PC-3 (cell line): ENCODE data around the gene RFT1. TPM values are rescaled to one million over a fixed set of nuclear protein-coding genes. Genes with fewer than 3 reads are reported as not detected.

Experiments used
- ATAC-seq: fragments of 200-7000 bp; cut with Tn5 transposase; 2 replicates; pipeline ENCODE4 v1.9.1; 2020; ENCODE audit warnings: mild to moderate bottlenecking, moderate library complexity
- BruUV-seq: library from RNA; stranded (reverse); fragments of 400-500 nt; replicated peaks from 2 replicates; lab custom pipeline; 2021; lab: Mats Ljungman, UMichigan
- CTCF ChIA-PET: fragments of 300-600 bp; sonication (Branson Sonifier 250); formaldehyde crosslinking; loops from one replicate; lab custom pipeline; 2022; ENCODE audit warnings: antibody characterized with exemption; lab: Charles Lee
- POLR2A ChIA-PET: fragments of 300-600 bp; sonication (Branson Sonifier 250); formaldehyde crosslinking; loops from one replicate; lab custom pipeline; 2022; ENCODE audit warnings: antibody characterized with exemption; ENCODE audit not compliant: unreplicated experiment; lab: Charles Lee
- DNase-seq: peaks from one replicate; pipeline ENCODE4 v3.0.0-alpha.2; 2015
- H2AFZ ChIP-seq: fragments of 300-600 bp; sonication (generic); 2 replicates; pipeline ENCODE4 v1.6.0; 2016; ENCODE audit warnings: antibody characterized with exemption, low read length
- H3F3A ChIP-seq: fragments of 300-600 bp; sonication (generic); one replicate; pipeline ENCODE4 v1.6.0; 2017; ENCODE audit warnings: antibody characterized with exemption, low read length, control low read depth, mild to moderate bottlenecking; ENCODE audit not compliant: unreplicated experiment
- H3K27ac ChIP-seq: fragments of 300-600 bp; sonication (generic); 2 replicates; pipeline ENCODE4 v1.5.1; 2016; ENCODE audit warnings: mild to moderate bottlenecking, low read length
- H3K27me3 ChIP-seq: fragments of 300-600 bp; sonication (generic); 2 replicates; pipeline ENCODE4 v1.6.1; 2016; ENCODE audit warnings: low read length, mixed read lengths
- H3K36me3 ChIP-seq: fragments of 300-600 bp; sonication (generic); 2 replicates; pipeline ENCODE4 v1.6.1; 2016; ENCODE audit warnings: low read depth, mixed run types, low read length, mixed read lengths
- H3K4me1 ChIP-seq: fragments of 300-600 bp; sonication (generic); 2 replicates; pipeline ENCODE4 v1.5.1; 2016; ENCODE audit warnings: low read length; ENCODE audit not compliant: insufficient read depth
- H3K4me2 ChIP-seq: fragments of 300-600 bp; sonication (generic); 2 replicates; pipeline ENCODE4 v1.6.0; 2016; ENCODE audit warnings: low read length
- H3K4me3 ChIP-seq: fragments of 300-600 bp; sonication (generic); 2 replicates; pipeline ENCODE4 v1.5.1; 2016; ENCODE audit warnings: mild to moderate bottlenecking, low read length, mixed read lengths
- H3K79me2 ChIP-seq: fragments of 300-600 bp; sonication (generic); 2 replicates; pipeline ENCODE4 v1.6.1; 2017; ENCODE audit warnings: low read length, mixed read lengths
- H3K9ac ChIP-seq: fragments of 300-600 bp; sonication (generic); 2 replicates; pipeline ENCODE4 v1.6.0; 2016; ENCODE audit warnings: mild to moderate bottlenecking, low read length
- H3K9me2 ChIP-seq: fragments of 300-600 bp; sonication (generic); replicated peaks from 2 replicates; pipeline ENCODE4 v1.6.1; 2016; ENCODE audit warnings: mixed run types, low read length, mixed read lengths
- H3K9me3 ChIP-seq: fragments of 300-600 bp; sonication (generic); 2 replicates; pipeline ENCODE4 v1.6.1; 2016; ENCODE audit warnings: low read length, mixed read lengths
- H4K20me1 ChIP-seq: fragments of 300-600 bp; sonication (generic); 2 replicates; pipeline ENCODE4 v1.6.1; 2016; ENCODE audit warnings: low read length, mixed read lengths
- CTCF ChIP-seq: fragments of 300-600 bp; sonication (generic); conservative IDR thresholded peaks from 2 replicates; pipeline ENCODE4 v1.5.1; 2017; ENCODE audit warnings: antibody characterized with exemption, low read depth, mild to moderate bottlenecking, low read length
- EZH2 ChIP-seq: fragments of 300-600 bp; sonication (generic); IDR thresholded peaks from one replicate; pipeline ENCODE4 v1.6.1; 2017; ENCODE audit warnings: antibody characterized with exemption, mild to moderate bottlenecking, low read length; ENCODE audit not compliant: unreplicated experiment
- EZH2phosphoT487 ChIP-seq: fragments of 300-600 bp; sonication (generic); IDR thresholded peaks from 2 replicates; pipeline ENCODE4 v1.6.1; 2018; ENCODE audit warnings: mild to moderate bottlenecking, antibody characterized with exemption, low read length, borderline replicate concordance
- intact Hi-C: fragments of 100-400 bp; cut with micrococcal nuclease; formaldehyde crosslinking; loops from 2 replicates; pipeline ENCODE4 v1.9.0; 2023
- total RNA-seq: library from RNA; depleted of rRNA; stranded (reverse); fragments of >200 nt; gene quantifications from 2 replicates; pipeline ENCODE4 v1.2.3, GENCODE V29; 2014

RFT1 gene
- total RNA-seq, 1 experiment from 2014 or later: 24.6 TPM

GRCh38 chr3:53103397-53104296 is 26.6 kb downstream of the RFT1 start:
- H3K9me2 ChIP-seq: no peaks in the 10 kb centered on the region
- H3K36me3 ChIP-seq: peaks cover 30% of the 10 kb centered on the region
- no peak overlapping the region for H3K4me2 ChIP-seq
- no peaks in the 10 kb centered on the region for H3K27me3 ChIP-seq
- H2AFZ ChIP-seq: no peak overlapping the region
- ChIA-PET POLR2A (no interaction called here), CTCF (interaction anchor here (0.6 kb wide), 1 partner anchor 263 kb away, joined by 4 read pairs; no protein-coding TSS in a partner anchor)
- H3K9ac ChIP-seq: no peak overlapping the region
- ATAC-seq (no peak), DNase-seq (no peak)
- no TSS peak for BruUV-seq
- no peak overlapping the region for H3K4me3 ChIP-seq
- no peaks in the 10 kb centered on the region for H4K20me1 ChIP-seq
- no peaks in the 10 kb centered on the region for H3K9me3 ChIP-seq
- H3K4me1 ChIP-seq: peaks cover 4% of the 10 kb centered on the region
- no peak overlapping the region for H3K27ac ChIP-seq
- H3F3A ChIP-seq: no peaks in the 10 kb centered on the region
- H3K79me2 ChIP-seq: no peaks in the 10 kb centered on the region
- intact Hi-C loops: no loop called here
- no peak for TF ChIP-seq EZH2
- TF ChIP-seq EZH2phosphoT487: no peak
- no peak for TF ChIP-seq CTCF

GRCh38 chr3:53102601-53103147 is 27.6 kb downstream of the RFT1 start:
- BruUV-seq: no TSS peak
- Histone ChIP-seq H3F3A (no peaks in the 10 kb centered on the region), H3K79me2 (no peaks in the 10 kb centered on the region), H3K9me2 (no peaks in the 10 kb centered on the region), H3K4me2 (no peak overlapping the region), H3K9ac (no peak overlapping the region), H3K27ac (no peak overlapping the region), H3K4me3 (no peak overlapping the region), H3K36me3 (peaks cover 30% of the 10 kb centered on the region), H2AFZ (no peak overlapping the region), H4K20me1 (no peaks in the 10 kb centered on the region), H3K27me3 (no peaks in the 10 kb centered on the region), H3K4me1 (no peaks in the 10 kb centered on the region), H3K9me3 (no peaks in the 10 kb centered on the region)
- TF ChIP-seq EZH2phosphoT487 (no peak), EZH2 (no peak), CTCF (no peak)
- no peak for DNase-seq
- ChIA-PET POLR2A (no interaction called here), CTCF (no interaction called here)
- ATAC-seq: peak; percentile 40
- intact Hi-C loops: no loop called here

- Histone ChIP-seq H3K36me3 (peaks cover 37% of the 10 kb centered on the region), H3K27ac (no peak overlapping the region), H2AFZ (no peak overlapping the region), H3K9me2 (no peaks in the 10 kb centered on the region), H3K4me1 (no peaks in the 10 kb centered on the region), H3F3A (no peaks in the 10 kb centered on the region), H3K9me3 (no peaks in the 10 kb centered on the region), H3K9ac (no peak overlapping the region), H3K79me2 (no peaks in the 10 kb centered on the region), H4K20me1 (no peaks in the 10 kb centered on the region), H3K27me3 (no peaks in the 10 kb centered on the region), H3K4me2 (no peak overlapping the region), H3K4me3 (no peak overlapping the region)
- ATAC-seq: no peak
- intact Hi-C loops: no loop called here
- POLR2A ChIA-PET: no interaction called here
- CTCF ChIA-PET: no interaction called here
- TF ChIP-seq CTCF (no peak), EZH2phosphoT487 (no peak), EZH2 (no peak)
- DNase-seq: no peak
- BruUV-seq: no TSS peak
Observed at GRCh38 chr3:53101956-53102355, 28.3 kb downstream of the RFT1 start.
